H9 (cell line): ENCODE data around the gene CTAGE1. TPM values are rescaled to one million over a fixed set of nuclear protein-coding genes. Genes with fewer than 3 reads are reported as not detected.

Experiments used
- DNase-seq: peaks from one replicate; pipeline ENCODE4 v3.0.0-alpha.2; 2017
- H2AFZ ChIP-seq: one replicate; pipeline ENCODE4 v1.6.1; 2013; ENCODE audit warnings: mild to moderate bottlenecking, low read length, control low read depth, moderate library complexity
- H2AK5ac ChIP-seq: 2 replicates; pipeline ENCODE4 v1.6.1; 2013; ENCODE audit warnings: low read length, control low read depth, mixed read lengths; ENCODE audit not compliant: insufficient read length
- H2BK120ac ChIP-seq: one replicate; pipeline ENCODE4 v1.6.1; 2013; ENCODE audit warnings: low read depth, mild to moderate bottlenecking, low read length, control low read depth, inconsistent platforms; ENCODE audit not compliant: poor library complexity, severe bottlenecking
- H2BK12ac ChIP-seq: 2 replicates; pipeline ENCODE4 v1.6.1; 2013; ENCODE audit warnings: low read length, control low read depth, mixed read lengths, low read depth; ENCODE audit not compliant: insufficient read length
- H2BK15ac ChIP-seq: 2 replicates; pipeline ENCODE4 v1.6.1; 2013; ENCODE audit warnings: low read depth, low read length, control low read depth
- H2BK20ac ChIP-seq: one replicate; pipeline ENCODE4 v1.6.1; 2013; ENCODE audit warnings: low read depth, mild to moderate bottlenecking, low read length, control low read depth, inconsistent platforms; ENCODE audit not compliant: poor library complexity, severe bottlenecking
- H2BK5ac ChIP-seq: 2 replicates; pipeline ENCODE4 v1.6.1; 2013; ENCODE audit warnings: low read length, control low read depth, mixed read lengths; ENCODE audit not compliant: insufficient read length
- H3K14ac ChIP-seq: 2 replicates; pipeline ENCODE4 v1.6.1; 2013; ENCODE audit warnings: low read length, control low read depth; ENCODE audit not compliant: insufficient read depth
- H3K18ac ChIP-seq: 2 replicates; pipeline ENCODE4 v1.6.1; 2013; ENCODE audit warnings: low read depth, mild to moderate bottlenecking, mixed read lengths, low read length, control low read depth; ENCODE audit not compliant: insufficient read length
- H3K23ac ChIP-seq: 2 replicates; pipeline ENCODE4 v1.6.1; 2013; ENCODE audit warnings: low read length, control low read depth, mixed read lengths, low read depth; ENCODE audit not compliant: insufficient read length
- H3K23me2 ChIP-seq: 2 replicates; pipeline ENCODE4 v1.6.1; 2013; ENCODE audit warnings: low read depth, mild to moderate bottlenecking, mixed read lengths, low read length, control low read depth; ENCODE audit not compliant: insufficient read length, poor library complexity, severe bottlenecking
- H3K27ac ChIP-seq: 2 replicates; pipeline ENCODE4 v1.5.1; 2013; ENCODE audit warnings: low read length, control low read depth, mixed read lengths, low read depth; ENCODE audit not compliant: insufficient read length
- H3K27me3 ChIP-seq: 2 replicates; pipeline ENCODE4 v1.6.1; 2013; ENCODE audit warnings: low read length, control low read depth, inconsistent platforms; ENCODE audit not compliant: insufficient read depth
- H3K4ac ChIP-seq: 2 replicates; pipeline ENCODE4 v1.6.1; 2013; ENCODE audit warnings: low read depth, mild to moderate bottlenecking, control low read depth, inconsistent platforms, low read length, moderate library complexity
- H3K4me1 ChIP-seq: 2 replicates; pipeline ENCODE4 v1.6.1; 2013; ENCODE audit warnings: low read length, control low read depth, inconsistent platforms; ENCODE audit not compliant: insufficient read depth
- H3K4me2 ChIP-seq: 2 replicates; pipeline ENCODE4 v1.6.1; 2013; ENCODE audit warnings: low read length, control low read depth, mixed read lengths; ENCODE audit not compliant: insufficient read length, insufficient read depth
- H3K56ac ChIP-seq: 2 replicates; pipeline ENCODE4 v1.6.1; 2013; ENCODE audit warnings: low read depth, mild to moderate bottlenecking, mixed read lengths, low read length, control low read depth; ENCODE audit not compliant: insufficient read length
- H3K79me1 ChIP-seq: 2 replicates; pipeline ENCODE4 v1.6.1; 2013; ENCODE audit warnings: low read depth, mild to moderate bottlenecking, moderate library complexity, low read length, control low read depth, inconsistent platforms; ENCODE audit not compliant: insufficient read depth, poor library complexity, severe bottlenecking
- H3K79me2 ChIP-seq: 2 replicates; pipeline ENCODE4 v1.6.1; 2013; ENCODE audit warnings: low read length, control low read depth, inconsistent platforms; ENCODE audit not compliant: insufficient read depth
- H3K9ac ChIP-seq: 2 replicates; pipeline ENCODE4 v1.6.1; 2013; ENCODE audit warnings: low read length, control low read depth, mixed read lengths; ENCODE audit not compliant: insufficient read length; ENCODE audit errors: extremely low read depth
- H3K9me3 ChIP-seq: one replicate; pipeline ENCODE4 v1.6.1; 2013; ENCODE audit warnings: low read depth, low read length, inconsistent platforms; ENCODE audit not compliant: control insufficient read depth
- H3T11ph ChIP-seq: one replicate; pipeline ENCODE4 v1.6.1; 2013; ENCODE audit warnings: mild to moderate bottlenecking, low read length, control low read depth, inconsistent platforms
- H4K20me1 ChIP-seq: one replicate; pipeline ENCODE4 v1.6.1; 2013; ENCODE audit not compliant: control insufficient read depth, insufficient read length, insufficient read depth
- H4K5ac ChIP-seq: 2 replicates; pipeline ENCODE4 v1.6.1; 2013; ENCODE audit warnings: low read depth, mild to moderate bottlenecking, mixed read lengths, low read length, control low read depth; ENCODE audit not compliant: insufficient read length
- H4K8ac ChIP-seq: replicated peaks from 2 replicates; pipeline ENCODE4 v1.6.1; 2013; ENCODE audit warnings: low read length, control low read depth, mixed read lengths, low read depth; ENCODE audit not compliant: insufficient read length
- H4K91ac ChIP-seq: 2 replicates; pipeline ENCODE4 v1.6.1; 2013; ENCODE audit warnings: low read depth, mild to moderate bottlenecking, moderate library complexity, mixed read lengths, low read length, control low read depth; ENCODE audit not compliant: insufficient read length
- H3K27ac Mint-ChIP-seq, 3 experiments: 2 replicates in 2 of 3; 3 replicates in 1 of 3; pipeline ENCODE4 v1.8.0; 2020 to 2021; ENCODE audit warnings: mixed read lengths in 3 of 3, mild to moderate bottlenecking in 1 of 3, moderate library complexity in 1 of 3
- H3K27me3 Mint-ChIP-seq: 2 replicates; pipeline ENCODE4 v1.8.0; 2021; ENCODE audit warnings: low read depth, mild to moderate bottlenecking, moderate library complexity, mixed read lengths
- H3K36me3 Mint-ChIP-seq, 3 experiments: 2 replicates in 2 of 3; 3 replicates in 1 of 3; pipeline ENCODE4 v1.8.0; 2020 to 2021; ENCODE audit warnings: low read depth in 3 of 3, mixed read lengths in 3 of 3; ENCODE audit not compliant: insufficient read depth in 1 of 3
- H3K4me1 Mint-ChIP-seq, 2 experiments: 2 replicates each; pipeline ENCODE4 v1.8.0; 2020; ENCODE audit warnings: mixed read lengths in 2 of 2
- H3K4me3 Mint-ChIP-seq, 2 experiments: 2 replicates in 1 of 2; 3 replicates in 1 of 2; pipeline ENCODE4 v1.8.0; 2020 to 2021; ENCODE audit warnings: mild to moderate bottlenecking in 2 of 2, mixed read lengths in 2 of 2, moderate library complexity in 1 of 2
- H3K9me3 Mint-ChIP-seq, 2 experiments: 2 replicates in 1 of 2; 3 replicates in 1 of 2; pipeline ENCODE4 v1.8.0; 2020; ENCODE audit warnings: mild to moderate bottlenecking in 2 of 2, mixed read lengths in 2 of 2, moderate library complexity in 1 of 2
- CTCF ChIP-seq: fragments of 200-600 bp; sonication (generic); conservative IDR thresholded peaks from 3 replicates; pipeline ENCODE4 v1.8.0; 2021; ENCODE audit warnings: antibody characterized with exemption, mild to moderate bottlenecking
- WGBS: extraction: QIAGEN DNeasy Blood & Tissue Kit; methylation state at CpG from one replicate; pipeline ENCODE4 v1.1.7; 2013; ENCODE audit warnings: missing lambda C conversion rate, low lambda C conversion rate, mixed read lengths; ENCODE audit not compliant: insufficient read length; ENCODE audit errors: extremely low coverage; 5-methylcytosine and 5-hydroxymethylcytosine counted together
- total RNA-seq: library from RNA; stranded (reverse); gene quantifications from 2 replicates; pipeline ENCODE4 v1.2.1, GENCODE V29; 2021

CTAGE1 gene
- total RNA-seq, 1 experiment from 2014 or later: not detected

- H3K23ac ChIP-seq: no peak overlapping the region
- no peaks in the 10 kb centered on the region for H3K4me1 ChIP-seq
- no peak overlapping the region for H3K18ac ChIP-seq
- no peak overlapping the region for H3K27ac ChIP-seq
- H3K23me2 ChIP-seq: no peaks in the 10 kb centered on the region
- H3K79me2 ChIP-seq: no peaks in the 10 kb centered on the region
- no peaks in the 10 kb centered on the region for H4K20me1 ChIP-seq
- no peak for DNase-seq
- H2AFZ ChIP-seq: no peak overlapping the region
- no peak overlapping the region for H4K5ac ChIP-seq
- no peak overlapping the region for H3K4me2 ChIP-seq
- H3K4ac ChIP-seq: no peak overlapping the region
- H3K14ac ChIP-seq: no peak overlapping the region
- H3K9me3 ChIP-seq: no peaks in the 10 kb centered on the region
- no peak overlapping the region for H3T11ph ChIP-seq
- H2BK120ac ChIP-seq: no peak overlapping the region
- Mint-ChIP-seq H3K27ac (no peak overlapping the region), H3K4me3 (no peak overlapping the region), H3K36me3 (no peaks in the 10 kb centered on the region), H3K9me3 (no peaks in the 10 kb centered on the region), H3K27me3 (peaks cover 1% of the 10 kb centered on the region), H3K4me1 (no peaks in the 10 kb centered on the region)
- no peak overlapping the region for H3K9ac ChIP-seq
- no peak overlapping the region for H2BK5ac ChIP-seq
- H2BK20ac ChIP-seq: no peak overlapping the region
- no peak overlapping the region for H3K56ac ChIP-seq
- H4K91ac ChIP-seq: no peak overlapping the region
- no peak overlapping the region for H4K8ac ChIP-seq
- H2BK15ac ChIP-seq: no peak overlapping the region
- H3K79me1 ChIP-seq: no peaks in the 10 kb centered on the region
- H3K27me3 ChIP-seq: no peaks in the 10 kb centered on the region
- TF ChIP-seq CTCF: 0 out of 3 replicates have a peak, but pooled peaks have one; percentile 0
- H2BK12ac ChIP-seq: no peak overlapping the region
- no peak overlapping the region for H2AK5ac ChIP-seq
- no CpG with 5 or more reads among the region's 4 CpGs for WGBS
These were observed 11.0 kb upstream of the CTAGE1 start for GRCh38 chr18:22428672-22429071.
